H1 (cell line): ENCODE measurements around the gene DYNC1H1. TPM values are rescaled to one million over a fixed set of nuclear protein-coding genes. Genes with fewer than 3 reads are reported as not detected.

Source experiments
- CTCF ChIA-PET: fragments of 300-600 bp; sonication (Branson Sonifier 250); formaldehyde crosslinking; loops from one replicate; lab custom pipeline; 2021; ENCODE audit not compliant: partially characterized antibody; lab: Charles Lee
- POLR2A ChIA-PET: fragments of 300-600 bp; sonication (Branson Sonifier 250); formaldehyde crosslinking; loops from one replicate; lab custom pipeline; 2021; ENCODE audit warnings: inconsistent platforms; ENCODE audit not compliant: partially characterized antibody; lab: Charles Lee
- DNase-seq, 2 experiments: peaks; one replicate each; pipeline versions ENCODE4 v3.0.0 to v3.0.0-alpha.2; 2010 to 2022; ENCODE audit warnings: low spot score in 2 of 2, low read depth in 1 of 2, mixed read lengths in 1 of 2
- FAIRE-seq: peaks from 2 replicates; lab custom pipeline; 2011; peaks lifted over from hg19 to GRCh38; lab: Jason Lieb, UNC
- H2AFZ ChIP-seq: 2 replicates; pipeline ENCODE4 v1.8.1; 2012; ENCODE audit warnings: low read length, inconsistent platforms
- H2AK5ac ChIP-seq: 2 replicates; pipeline ENCODE4 v1.6.1; 2013; ENCODE audit warnings: low read depth, low read length
- H2BK120ac ChIP-seq: replicated peaks from 2 replicates; pipeline ENCODE3; 2013; ENCODE audit warnings: low read depth, low read length, inconsistent platforms
- H2BK12ac ChIP-seq: 2 replicates; pipeline ENCODE4 v1.6.1; 2013; ENCODE audit warnings: low read depth, low read length
- H2BK15ac ChIP-seq: 2 replicates; pipeline ENCODE4 v1.6.1; 2013; ENCODE audit warnings: low read length
- H2BK20ac ChIP-seq: 2 replicates; pipeline ENCODE4 v1.6.1; 2013; ENCODE audit warnings: low read length
- H2BK5ac ChIP-seq: 2 replicates; pipeline ENCODE4 v1.6.1; 2013; ENCODE audit warnings: low read depth, low read length
- H3K14ac ChIP-seq: 2 replicates; pipeline ENCODE4 v1.6.1; 2013; ENCODE audit warnings: inconsistent platforms; ENCODE audit not compliant: insufficient read length
- H3K18ac ChIP-seq: 2 replicates; pipeline ENCODE4 v1.6.1; 2013; ENCODE audit warnings: low read length; ENCODE audit errors: extremely low read depth
- H3K23ac ChIP-seq: 2 replicates; pipeline ENCODE4 v1.6.1; 2013; ENCODE audit warnings: inconsistent platforms; ENCODE audit not compliant: insufficient read length
- H3K23me2 ChIP-seq: 2 replicates; pipeline ENCODE4 v1.6.1; 2013; ENCODE audit warnings: low read depth, low read length
- H3K27ac ChIP-seq: 2 replicates; pipeline ENCODE4 v1.6.1; 2011; ENCODE audit warnings: low read depth, low read length, inconsistent platforms
- H3K27me3 ChIP-seq, 4 experiments: replicated peaks in 1 of 4; 1 replicate in 1 of 4; 2 replicates in 3 of 4; pipeline versions ENCODE4 v1.6.1 to v1.8.1; 2011 to 2013; ENCODE audit warnings: low read length in 3 of 4, mild to moderate bottlenecking in 3 of 4, inconsistent platforms in 2 of 4, mixed read lengths in 2 of 4, moderate library complexity in 1 of 4; ENCODE audit not compliant: control insufficient read depth in 3 of 4, insufficient read depth in 3 of 4; ENCODE audit errors: extremely low read depth in 1 of 4
- H3K36me3 ChIP-seq, 4 experiments: 2 replicates each; pipeline versions ENCODE4 v1.6.1 to v1.8.1; 2011 to 2013; ENCODE audit warnings: mild to moderate bottlenecking in 4 of 4, low read length in 3 of 4, moderate library complexity in 2 of 4, control low read depth in 1 of 4, inconsistent platforms in 1 of 4; ENCODE audit not compliant: insufficient read depth in 4 of 4, control insufficient read depth in 2 of 4
- H3K4ac ChIP-seq: replicated peaks from 2 replicates; pipeline ENCODE3; 2013; ENCODE audit warnings: low read length, low read depth, mixed read lengths, inconsistent platforms; ENCODE audit not compliant: insufficient read length
- H3K4me1 ChIP-seq, 4 experiments: replicated peaks in 1 of 4; 1 replicate in 1 of 4; 2 replicates in 3 of 4; pipeline versions ENCODE4 v1.6.1 to v1.8.1; 2011 to 2013; ENCODE audit warnings: low read length in 3 of 4, inconsistent platforms in 2 of 4, mixed read lengths in 1 of 4; ENCODE audit not compliant: insufficient read depth in 4 of 4, control insufficient read depth in 3 of 4
- H3K4me2 ChIP-seq, 2 experiments: 2 replicates each; pipeline versions ENCODE4 v1.6.1 to v1.8.1; 2011 to 2013; ENCODE audit warnings: low read depth in 2 of 2, low read length in 2 of 2, control low read depth in 1 of 2, inconsistent platforms in 1 of 2, mild to moderate bottlenecking in 1 of 2; ENCODE audit not compliant: insufficient read depth in 1 of 2
- H3K4me3 ChIP-seq, 4 experiments: fragments of 200-600, 300-600 bp in 1 of 4; sonication (generic), shearing (Covaris generic), sonication (Bioruptor Twin) in 1 of 4; 2 replicates each; pipeline versions ENCODE4 v1.5.1 to v1.8.1; 2011 to 2016; ENCODE audit warnings: low read length in 4 of 4, low read depth in 3 of 4, control low read depth in 2 of 4, inconsistent platforms in 2 of 4, mild to moderate bottlenecking in 2 of 4, mixed read lengths in 1 of 4, moderate library complexity in 1 of 4; ENCODE audit not compliant: insufficient read depth in 2 of 4; ENCODE audit errors: extremely low read depth in 1 of 4
- H3K56ac ChIP-seq: replicated peaks from 2 replicates; pipeline ENCODE3; 2013; ENCODE audit warnings: low read depth, mild to moderate bottlenecking, mixed read lengths, low read length, inconsistent platforms; ENCODE audit not compliant: insufficient read length
- H3K79me1 ChIP-seq: 2 replicates; pipeline ENCODE4 v1.6.1; 2013; ENCODE audit warnings: low read depth, low read length, control low read depth
- H3K79me2 ChIP-seq, 2 experiments: 2 replicates each; pipeline versions ENCODE4 v1.6.1 to v1.8.1; 2012 to 2013; ENCODE audit warnings: low read length in 2 of 2, mild to moderate bottlenecking in 2 of 2, inconsistent platforms in 1 of 2; ENCODE audit not compliant: insufficient read depth in 2 of 2, control insufficient read depth in 1 of 2
- H3K9ac ChIP-seq, 4 experiments: replicated peaks in 1 of 4; 1 replicate in 1 of 4; 2 replicates in 3 of 4; pipeline versions ENCODE4 v1.6.1 to v1.8.1; 2011 to 2013; ENCODE audit warnings: low read depth in 3 of 4, low read length in 3 of 4, control low read depth in 2 of 4, mild to moderate bottlenecking in 2 of 4, moderate library complexity in 2 of 4, inconsistent platforms in 1 of 4; ENCODE audit errors: extremely low read depth in 1 of 4
- H3K9me3 ChIP-seq, 2 experiments: 2 replicates each; pipeline versions ENCODE4 v1.6.1 to v1.8.1; 2012 to 2013; ENCODE audit warnings: mild to moderate bottlenecking in 2 of 2, moderate library complexity in 2 of 2, control low read depth in 1 of 2, inconsistent platforms in 1 of 2, low read depth in 1 of 2, low read length in 1 of 2, mixed read lengths in 1 of 2; ENCODE audit not compliant: insufficient read depth in 2 of 2
- H4K20me1 ChIP-seq, 2 experiments: replicated peaks in 1 of 2; 2 replicates each; pipeline versions ENCODE3 to v1.8.1; 2011 to 2013; ENCODE audit warnings: inconsistent platforms in 2 of 2, low read length in 2 of 2, mild to moderate bottlenecking in 1 of 2; ENCODE audit not compliant: insufficient read depth in 2 of 2, control insufficient read depth in 1 of 2
- H4K5ac ChIP-seq: 2 replicates; pipeline ENCODE4 v1.6.1; 2013; ENCODE audit warnings: low read length, low read depth, mixed read lengths, inconsistent platforms; ENCODE audit not compliant: insufficient read length
- H4K8ac ChIP-seq: 2 replicates; pipeline ENCODE4 v1.8.0; 2013; ENCODE audit warnings: mild to moderate bottlenecking, moderate library complexity, low read length, inconsistent platforms; ENCODE audit not compliant: insufficient read depth; ENCODE audit errors: extremely low read depth
- H4K91ac ChIP-seq: replicated peaks from 2 replicates; pipeline ENCODE3; 2013; ENCODE audit warnings: low read length, mixed read lengths, inconsistent platforms; ENCODE audit not compliant: insufficient read length
- CEBPB ChIP-seq: IDR thresholded peaks from 2 replicates; pipeline ENCODE4 v1.6.1; 2012; ENCODE audit warnings: low read depth, low read length
- GABPA ChIP-seq: IDR thresholded peaks from 2 replicates; pipeline ENCODE4 v1.6.1; 2011; ENCODE audit warnings: mild to moderate bottlenecking, low read length, moderate library complexity, borderline replicate concordance; ENCODE audit not compliant: insufficient read depth
- GTF2F1 ChIP-seq: IDR thresholded peaks from 2 replicates; pipeline ENCODE4 v1.6.1; 2012; ENCODE audit warnings: low read depth, low read length, improper control_type of control experiment, borderline replicate concordance
- RFX5 ChIP-seq: IDR thresholded peaks from 2 replicates; pipeline ENCODE4 v1.6.1; 2011; ENCODE audit warnings: low read depth, low read length, improper control_type of control experiment, borderline replicate concordance
- SP4 ChIP-seq: IDR thresholded peaks from 2 replicates; pipeline ENCODE4 v1.6.1; 2012; ENCODE audit warnings: low read length, inconsistent platforms
- YY1 ChIP-seq: IDR thresholded peaks from 2 replicates; pipeline ENCODE4 v1.6.1; 2011; ENCODE audit warnings: low read depth, mild to moderate bottlenecking, low read length
- WGBS, 2 experiments: shearing (Covaris generic) in 1 of 2; methylation state at CpG; one replicate each; pipeline versions ENCODE4 v1.1.6 to v1.1.7; 2013 to 2015; ENCODE audit warnings: low lambda C conversion rate in 2 of 2, mixed read lengths in 2 of 2, inconsistent platforms in 1 of 2, low coverage in 1 of 2, missing lambda C conversion rate in 1 of 2; ENCODE audit not compliant: insufficient replicate concordance in 2 of 2, insufficient coverage in 1 of 2, insufficient read length in 1 of 2; ENCODE audit errors: extremely low coverage in 1 of 2, missing lambda C conversion rate in 1 of 2; 5-methylcytosine and 5-hydroxymethylcytosine counted together
- polyA plus RNA-seq, 7 experiments: library from polyadenylated mRNA; depleted of rRNA in 3 of 7; stranded (reverse) in 5 of 7; unstranded in 2 of 7; fragments of >200 nt in 5 of 7; fragments of 200-250 nt in 2 of 7; gene quantifications; 1 replicate in 5 of 7; 2 replicates in 1 of 7; 4 replicates in 1 of 7; pipeline versions ENCODE4 v1.2.1 to v1.2.3, GENCODE V29; 2011 to 2013; ENCODE audit warnings: missing spikeins in 2 of 7, mixed read lengths in 2 of 7
- total RNA-seq: library from RNA; stranded (reverse); fragmentation: NEBNext Ultra II Directional; extraction: Animal tissue kit (Norgen Biotek cat#: 25700); gene quantifications from 2 replicates; pipeline ENCODE4 v1.2.1, GENCODE V29; 2021
- TF ChIP-seq, protein P1 (sequence below), 3 experiments: IDR thresholded peaks; 1 replicate in 2 of 3; 2 replicates in 1 of 3; pipeline versions ENCODE4 v1.5.1 to v1.6.1; 2011; ENCODE audit warnings: low read length in 3 of 3, mild to moderate bottlenecking in 3 of 3, inconsistent platforms in 2 of 3, low read depth in 1 of 3, moderate library complexity in 1 of 3; ENCODE audit not compliant: insufficient read depth in 1 of 3; ENCODE audit errors: control extremely low read depth in 1 of 3

The DYNC1H1 gene
- total and polyA plus RNA-seq, 2 of the 8 experiments (the other 6 are each of a cell fraction or from before 2014, with no cell fraction given): 238 to 387 TPM

DNA sequence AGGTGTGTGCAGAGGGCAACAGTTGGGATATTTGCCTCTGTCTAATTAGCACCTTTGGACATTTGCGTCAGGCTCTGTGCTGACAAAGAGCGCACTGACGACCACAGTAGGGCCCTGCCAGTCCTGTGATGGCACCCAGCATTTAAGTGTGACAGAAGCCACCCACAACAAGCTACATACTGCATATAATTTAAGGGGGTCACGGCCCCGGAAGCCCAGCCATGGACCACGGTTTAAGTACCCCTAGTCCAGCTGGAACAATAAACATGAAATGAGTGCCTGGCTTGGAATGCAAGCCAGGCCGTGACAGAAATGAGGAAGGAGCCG, 16.8 kb upstream of the DYNC1H1 start:
- H3K9ac ChIP-seq: peak overlapping the region in 3 of 4 experiments; percentile 93 to 97 (median 93); a peak in 6 of 7 replicates
- peak overlapping the region; percentile 76 for H4K91ac ChIP-seq
- peak overlapping the region; percentile 70 for H3K27ac ChIP-seq
- peak overlapping the region; percentile 76 for H3K18ac ChIP-seq
- peak overlapping the region; percentile 56 for H2BK120ac ChIP-seq
- H3K4me2 ChIP-seq: peak overlapping the region; percentile 68 to 100
- H4K20me1 ChIP-seq: peaks cover 0 to 2% of the 10 kb centered on the region in 2 experiments
- no peak overlapping the region for H2BK20ac ChIP-seq
- 0 out of 2 replicates have a peak overlapping the region, but pooled peaks have one; percentile 74 for H2AFZ ChIP-seq
- H3K4ac ChIP-seq: peak overlapping the region; percentile 71
- no peak for DNase-seq
- H3K23me2 ChIP-seq: peaks cover 13% of the 10 kb centered on the region
- peak overlapping the region; percentile 78 for H3K56ac ChIP-seq
- CTCF ChIA-PET: interaction anchor here (0.9 kb wide), 1 partner anchor 25 kb away, joined by 3 read pairs; no protein-coding TSS in a partner anchor
- H3K36me3 ChIP-seq: no peaks in the 10 kb centered on the region
- H3K9me3 ChIP-seq: no peaks in the 10 kb centered on the region
- H2BK5ac ChIP-seq: peak overlapping the region; percentile 95
- 28% methylated on average over 8 of the region's 8 CpGs; no CpG with 5 or more reads in 1 of the 2 experiments for WGBS, 2 experiments
- H3K4me1 ChIP-seq: peaks cover 0 to 12% (median 5%) of the 10 kb centered on the region in 4 experiments; a peak in 5 of 7 replicates
- no peak overlapping the region for H3K23ac ChIP-seq
- no peak for TF ChIP-seq SP4
- TF ChIP-seq RFX5: no peak
- TF ChIP-seq, protein P1, sequence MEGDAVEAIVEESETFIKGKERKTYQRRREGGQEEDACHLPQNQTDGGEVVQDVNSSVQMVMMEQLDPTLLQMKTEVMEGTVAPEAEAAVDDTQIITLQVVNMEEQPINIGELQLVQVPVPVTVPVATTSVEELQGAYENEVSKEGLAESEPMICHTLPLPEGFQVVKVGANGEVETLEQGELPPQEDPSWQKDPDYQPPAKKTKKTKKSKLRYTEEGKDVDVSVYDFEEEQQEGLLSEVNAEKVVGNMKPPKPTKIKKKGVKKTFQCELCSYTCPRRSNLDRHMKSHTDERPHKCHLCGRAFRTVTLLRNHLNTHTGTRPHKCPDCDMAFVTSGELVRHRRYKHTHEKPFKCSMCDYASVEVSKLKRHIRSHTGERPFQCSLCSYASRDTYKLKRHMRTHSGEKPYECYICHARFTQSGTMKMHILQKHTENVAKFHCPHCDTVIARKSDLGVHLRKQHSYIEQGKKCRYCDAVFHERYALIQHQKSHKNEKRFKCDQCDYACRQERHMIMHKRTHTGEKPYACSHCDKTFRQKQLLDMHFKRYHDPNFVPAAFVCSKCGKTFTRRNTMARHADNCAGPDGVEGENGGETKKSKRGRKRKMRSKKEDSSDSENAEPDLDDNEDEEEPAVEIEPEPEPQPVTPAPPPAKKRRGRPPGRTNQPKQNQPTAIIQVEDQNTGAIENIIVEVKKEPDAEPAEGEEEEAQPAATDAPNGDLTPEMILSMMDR (IDR thresholded peaks at IDR 0.05; ENCODE audit: control extremely low read depth in 1 of 3, insufficient read depth in 1 of 3, low read depth in 1 of 3, low read length in 3 of 3): no peak
- no peak for TF ChIP-seq CEBPB
- TF ChIP-seq GABPA: no peak
- no peak for TF ChIP-seq GTF2F1
- no peak for TF ChIP-seq YY1
- TF ChIP-seq, all 59 proteins: peak for 0
- Histone ChIP-seq H3K4me3 (peak overlapping the region; percentile 72 to 93 (median 88)), H2BK15ac (peak overlapping the region; percentile 88; the same call in 1 of the 2 replicates), H3K14ac (peak overlapping the region; percentile 53), H2BK12ac (peak overlapping the region; percentile 75; the same call in 1 of the 2 replicates), H3K79me2 (peaks cover 0 to 6% of the 10 kb centered on the region in 2 experiments; a peak in 1 of 4 replicates), H3K79me1 (peaks cover 4% of the 10 kb centered on the region; the same call in 1 of the 2 replicates), H4K5ac (peak overlapping the region; percentile 90), H4K8ac (peak overlapping the region; percentile 97; the same call in 1 of the 2 replicates), H3K27me3 (peaks cover 23 to 33% (median 31%) of the 10 kb centered on the region in 4 experiments), H2AK5ac (peak overlapping the region; percentile 40; the same call in 1 of the 2 replicates)
- POLR2A ChIA-PET: interaction anchor here (0.6 to 3.3 kb wide), 9 partner anchors 9 to 237 kb away, joined by 3 to 21 read pairs (median 5); no protein-coding TSS in a partner anchor
- FAIRE-seq: no peak
